Measurements from ENCODE around the gene HIVEP3.

GRCh38 chr1:41673378-41673777 is 245.3 kb downstream of the HIVEP3 start:
- no peak for TF ChIP-seq CTCF (IDR thresholded peaks at IDR 0.05; ENCODE audit: poor library complexity)
- TF ChIP-seq EZH2phosphoT487 (IDR thresholded peaks at IDR 0.05; ENCODE audit: low read depth, severe bottlenecking, unreplicated experiment) = no peak
